GM20000 (cell line): ENCODE measurements around the gene E2F1.

Experiments
- DNase-seq: peaks from one replicate; pipeline ENCODE4 v3.0.0; 2012; ENCODE audit warnings: low spot score
- CTCF ChIP-seq: IDR thresholded peaks from 2 replicates; pipeline ENCODE4 v1.5.1; 2012; ENCODE audit warnings: mild to moderate bottlenecking, control low read depth; ENCODE audit errors: extremely low read depth, missing control alignments

The E2F1 gene

GRCh38 chr20:33696448-33696847, 10.3 kb upstream of the E2F1 start:
- DNase-seq: no peak
- TF ChIP-seq CTCF: no peak

GRCh38 chr20:33694639-33695012, 8.4 kb upstream of the E2F1 start:
- no peak for TF ChIP-seq CTCF
- DNase-seq: no peak

- no peak for DNase-seq
- TF ChIP-seq CTCF: no peak
Observed at GRCh38 chr20:33693741-33694638, 7.8 kb upstream of the E2F1 start.

- no peak for TF ChIP-seq CTCF
- no peak for DNase-seq
Observed at GRCh38 chr20:33693289-33693688, 7.1 kb upstream of the E2F1 start.

- DNase-seq: no peak
- TF ChIP-seq CTCF: no peak
Observed at GRCh38 chr20:33689973-33690372, 3.8 kb upstream of the E2F1 start.

GRCh38 chr20:33689493-33689892, 3.3 kb upstream of the E2F1 start:
- TF ChIP-seq CTCF: no peak
- no peak for DNase-seq

GRCh38 chr20:33688938-33689424, 2.8 kb upstream of the E2F1 start:
- TF ChIP-seq CTCF: no peak
- no peak for DNase-seq
